NCI-H1105 (cell line): ENCODE data around the gene C10orf90.

Experiments used
- DNase-seq: peaks from one replicate; lab custom pipeline; 2025; lab: John Stamatoyannopoulos, UW

C10orf90 gene

DNA sequence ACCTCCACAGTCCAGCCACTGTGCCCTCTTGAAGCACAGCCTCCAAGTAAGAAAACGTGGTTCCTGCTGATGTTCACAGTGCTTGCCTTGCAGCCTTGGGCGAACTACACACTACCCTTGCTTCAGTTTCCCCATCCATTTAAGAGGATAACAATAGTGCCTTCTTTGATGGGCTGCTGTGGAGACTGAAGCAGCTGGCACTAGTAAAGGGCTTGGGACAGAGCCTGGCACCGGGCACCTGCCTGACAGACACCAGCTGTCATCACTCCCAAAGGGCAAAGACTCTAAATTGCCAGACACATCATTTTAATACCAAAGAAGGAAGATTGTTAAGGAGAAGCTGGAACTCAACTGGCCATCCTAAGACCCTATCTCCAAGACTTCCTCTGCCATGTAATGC is 3.1 kb upstream of the C10orf90 start:
- no peak for DNase-seq

DNA sequence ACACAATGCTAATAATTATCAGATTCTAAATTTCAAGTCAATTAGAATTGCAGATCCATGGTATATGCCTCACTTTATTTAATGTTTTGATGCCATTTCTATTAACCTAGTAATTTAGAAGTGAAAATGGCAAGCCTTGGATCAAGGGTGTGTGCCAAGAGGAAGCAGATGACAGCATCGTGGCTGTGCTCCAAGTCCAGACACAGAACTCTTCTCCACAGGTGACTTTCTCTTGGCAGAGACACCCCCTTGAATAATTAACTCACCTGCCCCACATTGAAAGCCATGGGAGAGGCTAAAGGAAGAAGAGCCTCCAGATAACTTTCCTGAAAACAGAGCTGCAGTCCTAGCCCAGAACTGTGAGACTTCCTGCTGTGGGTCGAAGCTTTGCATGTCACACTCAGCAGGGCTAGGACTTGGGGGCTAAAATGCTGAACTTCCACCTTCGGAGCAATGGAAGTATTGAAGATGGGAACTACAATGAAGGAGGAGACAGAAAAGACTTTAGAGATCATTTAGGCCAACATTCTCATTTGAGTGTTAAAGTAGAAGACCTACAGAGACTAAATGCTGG is 996 bp upstream of the C10orf90 start:
- DNase-seq = peak; percentile 45

DNA sequence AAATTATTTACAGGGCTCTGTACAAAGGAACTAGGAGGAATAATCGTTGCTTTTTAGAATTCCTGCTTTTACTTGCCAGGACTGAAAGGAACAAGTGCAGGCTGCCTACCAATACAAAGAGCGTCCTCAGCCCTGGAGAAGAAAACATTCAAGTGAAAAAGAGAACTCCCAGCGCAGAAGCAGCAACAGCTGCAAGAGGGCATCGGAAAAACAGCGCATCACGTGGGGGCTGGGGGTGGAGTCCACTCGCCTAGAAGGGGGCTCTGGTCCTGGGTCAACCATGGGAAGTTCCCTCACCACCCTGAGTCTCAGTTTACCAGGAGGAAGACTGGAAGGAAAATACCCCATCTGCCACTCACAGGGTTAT is 385 bp upstream of the C10orf90 start:
- no peak for DNase-seq

DNA sequence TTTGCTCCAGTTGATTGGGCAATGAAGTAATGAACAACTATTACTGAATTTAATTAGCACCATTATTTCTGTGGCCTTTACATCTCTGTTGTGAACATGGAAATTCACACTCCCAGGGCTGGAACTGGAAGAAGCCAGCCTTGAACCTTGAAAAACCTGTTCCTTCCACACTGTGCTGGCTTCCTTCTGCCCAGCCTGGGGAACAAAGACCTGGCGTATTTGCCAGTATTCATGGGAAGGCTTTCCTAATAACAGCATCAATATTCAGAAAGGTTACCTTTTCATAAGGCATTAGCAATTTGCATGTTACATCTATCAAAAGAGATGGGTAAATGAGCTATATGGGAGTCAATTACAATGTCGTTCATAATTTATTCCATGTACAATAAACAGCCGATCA is 1.3 kb downstream of the C10orf90 start:
- DNase-seq = no peak

DNA sequence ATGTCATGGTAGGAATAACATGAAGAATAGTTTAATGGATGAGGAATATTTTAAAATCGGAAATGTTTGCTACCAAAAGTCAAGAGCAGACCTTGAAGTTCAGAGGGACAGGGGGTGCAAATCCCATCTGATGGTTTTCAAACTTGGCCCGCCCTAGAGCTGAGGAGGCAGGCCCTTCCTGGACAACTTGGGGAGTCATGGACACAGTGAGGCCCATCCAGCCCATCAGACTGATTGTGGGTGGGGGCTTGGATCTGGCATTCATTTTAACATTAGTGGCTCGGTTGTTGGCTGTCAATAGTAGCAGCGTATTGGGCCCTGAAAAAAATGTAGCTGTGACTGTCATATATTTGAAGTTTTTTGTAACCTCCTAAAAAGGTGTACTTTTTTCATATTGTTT is 2.0 kb downstream of the C10orf90 start:
- DNase-seq = no peak

DNA sequence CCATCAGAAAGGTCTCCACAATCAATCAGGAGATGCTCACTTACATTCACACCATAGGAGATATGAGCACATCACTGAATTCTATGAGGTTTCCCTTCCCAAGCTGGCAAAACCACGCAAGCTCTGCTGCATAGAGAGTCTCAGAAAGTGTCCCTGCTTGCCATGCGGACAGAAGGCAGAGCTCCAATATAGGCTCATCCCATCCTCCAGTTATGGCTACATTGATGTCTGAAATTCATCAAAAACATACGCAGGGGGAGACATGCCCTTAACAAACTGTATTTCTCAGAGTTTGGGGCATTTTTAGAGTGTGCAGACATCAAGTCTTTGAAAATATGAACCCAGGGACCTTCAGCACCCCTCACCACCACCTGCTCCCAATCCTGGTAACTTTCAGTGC is 2.9 kb downstream of the C10orf90 start:
- no peak for DNase-seq

DNA sequence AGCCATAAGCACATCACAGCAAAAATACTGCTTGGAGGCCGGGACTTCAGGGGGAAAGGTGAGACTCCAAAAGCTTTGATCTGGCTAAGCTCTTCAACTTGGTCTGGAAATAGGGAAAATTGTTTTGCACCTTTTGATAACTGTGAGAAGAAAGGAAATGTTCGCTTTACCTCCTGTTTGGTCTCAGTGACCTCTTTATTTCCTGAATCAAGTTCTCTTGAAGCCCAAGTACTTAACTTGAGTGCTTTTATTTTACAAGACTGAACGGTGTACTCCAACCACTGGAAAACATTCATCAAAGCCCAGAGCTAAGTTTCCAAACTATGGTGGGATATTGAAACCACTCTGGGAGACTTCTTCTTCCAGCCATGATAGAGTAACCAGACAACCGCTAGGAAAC is 5.3 kb downstream of the C10orf90 start:
- no peak for DNase-seq

DNA sequence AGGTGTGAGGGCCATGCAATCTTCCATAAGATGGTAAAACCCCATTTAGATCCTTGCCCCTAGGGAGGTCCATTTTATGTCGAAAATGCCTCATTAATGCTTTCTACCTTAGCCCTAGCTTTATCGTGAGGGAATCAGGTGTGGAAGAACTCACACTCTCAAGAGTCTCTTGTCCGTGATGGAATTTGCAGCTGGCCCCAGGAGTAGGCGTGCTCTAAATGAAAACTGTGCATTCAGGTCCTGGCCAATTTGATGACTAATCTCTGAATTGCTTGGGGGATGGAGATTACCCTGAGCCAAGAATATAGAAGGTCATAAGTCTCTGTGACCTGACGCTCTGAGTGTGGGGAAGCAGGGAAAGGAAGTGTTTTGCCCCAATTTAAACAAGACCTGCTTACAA is 6.6 kb downstream of the C10orf90 start:
- DNase-seq = no peak

DNA sequence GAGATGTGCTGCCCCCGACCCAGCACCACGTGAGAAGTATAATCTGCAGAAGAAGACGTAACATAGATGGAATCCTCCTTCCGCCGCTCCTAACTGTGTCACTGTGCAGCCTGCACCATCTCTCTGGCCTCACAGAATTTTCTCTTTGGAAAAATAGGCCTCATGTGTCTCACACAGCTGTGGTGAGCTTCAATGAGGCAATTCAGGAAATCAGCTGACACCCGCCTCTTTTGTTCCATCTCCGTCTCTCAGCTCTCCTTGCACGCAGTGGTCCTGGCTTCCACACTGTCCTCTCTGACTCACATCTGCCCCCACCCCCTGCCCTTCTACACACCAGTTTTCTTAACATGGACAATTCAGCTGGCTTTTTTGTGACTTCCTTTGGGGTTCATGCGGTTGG is 7.2 kb downstream of the C10orf90 start:
- no peak for DNase-seq

DNA sequence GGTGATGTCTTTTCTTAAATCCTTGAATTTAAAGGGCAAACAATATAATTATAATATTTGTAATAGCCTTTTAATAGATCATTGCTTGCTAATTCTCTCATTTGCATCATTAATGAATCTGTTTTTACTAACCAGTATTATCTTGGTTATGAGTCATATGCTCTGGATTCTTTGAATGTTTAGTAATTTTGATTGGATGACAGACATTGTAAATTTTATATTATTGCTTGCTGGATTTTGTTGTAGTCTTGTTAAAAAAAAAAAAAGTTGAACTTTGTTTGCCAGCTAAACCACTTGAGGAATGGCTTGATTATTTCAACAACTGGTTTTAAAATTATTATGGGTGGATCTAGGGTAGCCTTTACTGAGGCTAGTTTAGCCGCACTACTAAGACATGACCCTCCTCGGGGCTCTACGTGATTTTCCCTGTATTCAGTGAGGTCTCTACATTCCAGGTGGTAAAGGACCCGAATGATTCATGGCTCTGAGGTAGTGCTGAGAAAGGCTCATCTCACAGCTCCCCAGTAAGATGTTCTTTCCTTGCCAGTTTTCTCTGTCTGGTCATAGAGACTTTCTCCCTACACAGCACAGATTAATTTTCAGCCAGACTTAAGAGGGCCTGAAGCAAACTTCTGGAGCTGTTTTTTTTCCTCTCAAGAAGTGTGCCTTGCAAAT is 8.5 kb downstream of the C10orf90 start:
- no peak for DNase-seq

DNA sequence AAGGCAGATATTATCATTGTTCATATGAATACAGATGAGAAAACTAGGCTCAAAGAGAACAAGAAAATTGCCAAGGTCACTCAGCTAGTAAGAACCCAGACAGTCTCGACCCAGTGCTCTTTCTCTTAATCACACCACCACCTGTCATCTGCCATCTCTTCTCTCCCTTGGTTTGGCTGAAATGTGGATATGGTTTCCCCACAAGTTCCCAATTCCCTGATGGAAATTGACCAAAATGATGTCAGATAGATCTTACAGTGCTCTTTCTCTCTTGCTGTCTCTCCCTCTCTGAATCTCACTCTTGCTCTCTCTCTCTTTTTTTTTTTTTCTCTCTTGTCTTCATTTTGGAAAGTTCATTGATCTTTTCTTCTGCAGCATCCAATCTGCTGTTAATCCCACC is 9.1 kb downstream of the C10orf90 start:
- DNase-seq = no peak

DNA sequence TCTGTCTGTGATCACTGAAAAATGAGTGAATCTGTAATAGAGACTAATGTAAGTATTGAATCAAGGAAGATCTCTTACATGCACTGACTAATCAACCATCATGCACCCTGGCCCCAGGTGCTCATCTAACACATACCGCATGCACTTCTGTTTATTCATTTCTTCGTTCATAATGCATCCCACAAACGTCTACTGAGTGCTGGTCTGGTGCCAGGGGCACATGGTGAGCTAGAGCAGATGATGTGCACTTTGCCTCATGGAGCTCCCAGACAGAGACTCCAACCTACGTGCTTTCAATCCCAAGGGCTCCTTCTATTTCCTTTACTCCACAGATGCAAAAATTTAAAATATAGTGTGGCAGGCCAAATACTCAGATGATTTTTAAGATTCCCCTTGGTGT is 10.7 kb downstream of the C10orf90 start:
- DNase-seq = no peak

DNA sequence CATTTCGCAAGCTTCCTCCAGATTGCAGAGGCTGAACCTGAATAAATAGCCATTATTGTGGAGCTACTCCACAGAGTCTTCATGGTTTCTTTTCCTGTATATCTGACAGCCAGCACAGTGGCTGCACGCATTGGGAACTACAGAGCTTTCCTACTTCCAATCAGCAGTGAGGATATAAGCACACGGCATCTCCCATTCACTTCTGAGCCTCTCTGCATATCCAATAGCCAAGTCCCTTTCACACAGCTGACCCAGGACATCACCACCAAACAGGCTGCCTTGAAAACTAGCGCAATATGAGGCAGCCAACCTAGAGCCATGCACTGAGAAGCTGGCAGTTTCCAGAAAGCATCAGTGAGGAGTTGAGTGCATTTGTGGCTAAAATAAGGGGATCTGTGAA is 11.6 kb downstream of the C10orf90 start:
- DNase-seq = no peak

DNA sequence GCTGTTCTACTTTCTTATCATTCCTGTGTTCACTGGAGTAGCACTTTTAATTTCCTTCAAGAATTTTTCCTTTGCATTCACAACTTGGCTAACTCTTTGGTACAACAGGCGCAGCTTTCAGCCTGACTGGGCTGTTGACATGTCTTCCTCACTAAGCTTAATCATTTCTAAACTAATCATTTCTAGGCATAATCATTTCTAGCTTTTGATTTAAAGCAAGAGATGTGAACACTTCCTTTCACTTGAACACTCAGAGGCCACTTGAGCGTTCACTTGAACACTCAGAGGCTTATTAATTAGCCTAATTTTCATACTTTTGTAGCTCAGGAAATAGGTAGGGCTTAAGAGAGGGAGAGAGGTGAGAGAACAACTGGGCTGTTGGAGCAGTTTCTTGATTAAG is 15.9 kb downstream of the C10orf90 start:
- DNase-seq = no peak

DNA sequence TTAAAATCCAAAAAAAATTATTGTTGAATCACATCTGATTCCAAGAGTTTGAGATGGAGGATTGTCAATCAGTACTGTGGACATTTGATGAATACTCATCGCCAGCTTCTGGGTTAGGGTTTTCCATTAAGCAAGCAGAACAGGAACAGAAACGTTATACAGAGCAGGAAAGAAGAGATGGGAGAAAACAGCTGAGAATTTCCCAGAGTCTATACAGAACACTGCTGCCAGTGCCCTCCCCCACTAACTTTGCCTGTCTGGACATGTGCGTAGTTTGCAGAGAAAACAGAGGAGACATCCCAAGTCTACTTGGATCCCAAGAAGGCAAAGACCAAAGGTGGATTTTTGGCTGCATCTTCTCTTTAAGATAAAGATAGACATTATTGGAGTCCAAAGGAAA is 19.0 kb downstream of the C10orf90 start:
- no peak for DNase-seq

DNA sequence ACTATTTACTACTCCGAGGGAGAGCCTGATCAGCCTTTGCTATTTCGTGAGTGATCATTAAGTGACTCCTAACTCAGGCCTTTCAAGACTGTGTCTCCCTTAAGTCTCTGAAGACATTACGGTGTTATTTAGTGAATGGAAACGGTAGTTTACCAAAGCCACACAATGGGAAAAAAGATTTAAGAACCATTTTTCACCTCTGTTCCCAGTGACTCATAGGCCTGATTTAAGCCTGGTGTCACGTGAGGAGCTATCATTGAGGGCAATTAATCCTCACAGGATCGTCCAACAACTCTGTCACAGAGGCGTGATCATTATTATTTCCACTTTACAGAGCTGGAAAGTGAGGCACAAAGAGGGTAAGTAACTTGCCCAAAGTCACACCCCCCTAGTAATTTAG is 20.3 kb downstream of the C10orf90 start:
- DNase-seq = no peak

DNA sequence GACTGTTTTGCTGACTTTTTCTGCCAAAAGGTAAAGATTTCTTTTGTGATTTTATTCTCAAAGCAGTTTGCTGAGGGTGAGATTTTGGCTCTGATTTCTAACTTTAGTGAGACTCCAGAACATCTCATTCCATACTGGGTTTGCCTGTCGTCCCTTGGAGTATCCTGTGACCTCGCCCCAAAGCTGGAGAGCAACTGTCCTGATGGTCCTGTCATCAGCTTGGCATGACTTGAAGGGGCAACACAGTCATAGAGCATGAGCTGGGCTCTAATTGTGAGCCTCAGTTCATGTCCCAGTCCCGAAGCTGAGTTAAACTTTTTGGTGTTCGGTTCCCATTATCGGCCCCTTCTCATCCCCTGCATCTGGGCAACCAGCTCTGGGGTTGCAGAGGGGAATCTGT is 23.4 kb downstream of the C10orf90 start:
- no peak for DNase-seq

DNA sequence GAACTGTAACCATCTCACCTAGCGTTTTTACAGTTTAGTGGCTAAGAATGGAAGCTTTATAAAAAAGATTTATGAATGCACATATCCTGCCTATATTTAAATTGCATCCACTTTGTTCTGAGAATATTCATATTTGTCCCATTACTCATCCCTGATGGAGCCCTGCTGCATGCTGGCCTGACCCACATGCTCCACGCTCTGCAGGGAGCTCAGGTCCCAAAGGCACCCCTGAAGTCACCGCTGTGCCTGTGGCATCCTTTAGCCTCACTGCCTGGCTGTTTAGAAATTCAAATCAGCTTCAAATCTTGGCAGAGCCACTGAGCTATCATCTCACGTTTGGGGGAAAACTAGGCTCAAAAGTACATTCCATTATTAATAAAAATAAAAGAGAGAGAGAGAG is 24.4 kb downstream of the C10orf90 start:
- DNase-seq = no peak

DNA sequence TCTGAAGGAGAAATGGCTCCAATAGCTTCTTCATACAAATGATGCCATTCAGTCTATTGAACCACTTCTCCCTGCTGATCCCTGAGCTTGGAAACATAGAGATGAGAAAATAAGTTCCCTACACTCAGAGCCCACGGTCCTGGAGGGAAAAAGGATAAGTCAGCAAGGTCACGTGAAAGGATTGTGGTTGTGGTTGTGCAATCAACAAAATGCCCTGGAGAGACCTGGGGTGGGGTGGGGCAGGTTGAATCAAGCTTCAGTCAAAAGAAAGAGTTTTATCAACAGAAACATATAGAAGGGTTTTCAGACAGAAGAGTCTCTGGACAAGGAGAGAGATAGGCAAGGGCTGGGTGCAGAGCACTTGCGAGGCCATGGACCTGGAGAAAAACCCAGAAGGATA is 30.1 kb downstream of the C10orf90 start:
- DNase-seq = no peak

DNA sequence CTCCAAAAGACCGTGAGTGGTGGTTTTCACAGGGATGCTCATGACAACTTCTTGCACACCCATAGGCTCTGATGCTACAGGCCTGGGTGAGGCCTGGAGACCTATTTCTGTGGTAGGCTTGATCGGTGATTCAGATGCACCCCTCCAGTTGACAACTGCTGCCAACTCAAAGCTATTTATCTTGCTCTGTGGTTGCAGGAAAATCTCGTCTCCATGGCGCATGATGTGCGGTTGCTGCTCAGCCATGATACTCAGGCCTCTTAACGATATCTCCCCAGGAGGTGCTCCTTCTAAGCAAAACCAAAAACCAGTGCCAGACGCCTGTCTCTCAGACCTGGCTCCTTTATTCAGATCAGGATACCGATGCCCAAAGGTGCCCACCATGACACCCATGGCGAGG is 31.4 kb downstream of the C10orf90 start:
- no peak for DNase-seq

DNA sequence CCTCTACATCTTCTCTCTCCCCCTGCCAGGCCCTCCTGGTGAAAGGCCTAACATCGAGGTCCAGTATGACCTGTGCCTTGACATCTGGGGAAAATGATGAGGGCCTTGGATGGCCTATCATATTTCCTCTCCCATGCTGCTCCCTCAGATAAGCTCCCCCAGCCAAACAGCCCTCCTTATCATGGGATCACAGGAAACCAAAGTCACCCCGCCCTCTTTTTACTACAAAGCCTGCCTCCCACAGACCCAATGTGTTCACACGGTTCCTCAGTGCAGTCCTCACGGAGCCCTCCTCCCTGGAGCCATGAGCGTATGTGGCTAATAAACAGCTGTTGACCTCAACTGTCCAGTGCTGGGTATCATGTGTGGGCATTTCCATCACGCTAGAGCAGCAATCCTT is 32.0 kb downstream of the C10orf90 start:
- DNase-seq = no peak

DNA sequence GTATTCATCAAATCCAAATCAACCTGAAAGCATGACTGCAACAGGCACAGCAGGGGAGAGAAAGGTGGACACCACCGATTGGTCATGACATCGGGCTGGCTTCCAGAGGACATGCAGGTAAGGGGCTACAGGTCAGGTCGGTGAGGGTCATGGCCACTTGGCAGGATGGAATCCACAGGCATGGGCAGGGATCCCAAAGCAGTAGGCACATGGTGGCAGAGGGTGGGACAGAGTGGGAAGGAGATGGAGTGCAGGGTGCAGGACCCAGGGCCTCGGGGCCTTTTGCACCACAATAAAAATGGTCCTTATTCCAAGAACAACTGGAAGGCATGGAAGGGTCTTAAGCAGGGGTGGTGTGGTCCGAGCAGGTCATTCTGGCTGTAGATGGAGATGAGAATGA is 33.0 kb downstream of the C10orf90 start:
- DNase-seq = no peak

DNA sequence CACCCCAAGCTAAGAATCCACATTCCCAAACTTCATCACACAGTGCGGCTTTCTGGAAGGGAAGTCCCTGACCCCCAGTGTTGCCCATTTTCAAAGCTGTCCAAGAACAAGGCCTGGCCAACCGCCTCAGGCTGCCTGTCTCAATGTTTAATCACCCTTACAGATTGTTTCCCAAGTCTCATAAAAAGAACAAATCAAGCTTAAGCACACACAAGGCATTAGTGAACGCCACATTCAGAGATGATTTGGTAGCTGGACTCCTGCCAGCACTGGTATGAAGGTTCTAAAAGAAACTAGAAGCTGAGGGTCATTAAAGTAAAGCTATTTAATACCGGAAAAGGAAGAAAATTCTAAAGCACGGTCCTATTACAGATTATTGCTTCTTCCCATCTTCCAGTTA is 35.6 kb downstream of the C10orf90 start:
- no peak for DNase-seq

DNA sequence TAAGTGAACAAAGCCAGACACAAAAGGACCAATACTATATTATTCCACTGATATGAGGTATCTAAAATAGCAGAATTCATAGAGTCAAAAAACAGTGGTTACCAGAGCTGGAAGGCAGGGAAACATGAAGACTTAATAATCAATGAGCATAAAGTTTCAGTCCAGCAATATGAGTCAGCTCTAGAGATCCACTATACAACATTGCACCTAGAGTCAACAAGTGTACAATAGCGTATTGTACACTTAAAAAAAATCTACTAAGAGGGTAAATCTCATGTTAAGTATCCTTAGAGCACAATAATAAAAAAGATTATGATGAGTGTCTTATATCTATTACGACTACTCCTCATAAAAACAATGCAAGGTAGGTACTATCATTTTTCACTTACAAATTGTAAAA is 36.1 kb downstream of the C10orf90 start:
- no peak for DNase-seq

DNA sequence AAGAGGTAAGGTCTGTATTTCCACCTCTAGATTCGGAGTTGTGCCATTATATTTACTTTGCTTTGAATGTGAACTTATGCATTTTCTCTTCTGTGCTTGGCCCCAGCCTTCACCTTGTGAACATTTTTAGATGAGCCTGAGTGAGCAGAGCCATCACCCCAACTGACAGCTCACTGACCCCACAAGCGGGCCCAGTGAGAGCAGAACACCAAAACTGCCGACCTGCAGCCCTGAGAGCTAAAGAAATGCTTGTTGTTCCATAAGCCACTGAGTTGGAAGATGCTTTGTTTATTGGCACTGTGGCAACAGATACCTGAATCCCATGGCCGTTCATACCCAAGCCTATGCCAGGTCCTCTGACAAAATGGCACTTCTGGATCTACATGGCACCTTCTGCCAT is 37.8 kb downstream of the C10orf90 start:
- no peak for DNase-seq
